Ishikawa (cell line): ENCODE results near the gene HOXA3.

ENCODE experiments used
- CEBPB ChIP-seq: IDR thresholded peaks from 2 replicates; pipeline ENCODE4 v1.6.1; 2012
- CREB1 ChIP-seq: IDR thresholded peaks from 2 replicates; pipeline ENCODE4 v1.6.1; 2012; ENCODE audit warnings: low read depth
- EGR1 ChIP-seq: IDR thresholded peaks from 2 replicates; pipeline ENCODE4 v1.6.1; 2012
- EP300 ChIP-seq: IDR thresholded peaks from 2 replicates; pipeline ENCODE4 v1.6.1; 2012; ENCODE audit warnings: borderline replicate concordance
- FOXM1 ChIP-seq: IDR thresholded peaks from 2 replicates; pipeline ENCODE4 v1.6.1; 2012; ENCODE audit warnings: low read depth, borderline replicate concordance
- MAX ChIP-seq: IDR thresholded peaks from 2 replicates; pipeline ENCODE4 v1.6.1; 2012
- NFIC ChIP-seq: IDR thresholded peaks from 2 replicates; pipeline ENCODE4 v1.6.1; 2012
- RAD21 ChIP-seq: IDR thresholded peaks from 2 replicates; pipeline ENCODE4 v1.6.1; 2012; ENCODE audit warnings: low read depth
- REST ChIP-seq: IDR thresholded peaks from 2 replicates; pipeline ENCODE4 v1.6.1; 2012; ENCODE audit warnings: low read depth, mild to moderate bottlenecking
- TAF1 ChIP-seq: IDR thresholded peaks from 2 replicates; pipeline ENCODE4 v1.6.1; 2012; ENCODE audit warnings: low read depth, mild to moderate bottlenecking
- TCF12 ChIP-seq: IDR thresholded peaks from 2 replicates; pipeline ENCODE4 v1.6.1; 2012; ENCODE audit warnings: low read depth
- TEAD4 ChIP-seq: IDR thresholded peaks from 2 replicates; pipeline ENCODE4 v1.6.1; 2012
- USF1 ChIP-seq: IDR thresholded peaks from 2 replicates; pipeline ENCODE4 v1.6.1; 2012
- YY1 ChIP-seq: IDR thresholded peaks from 2 replicates; pipeline ENCODE4 v1.6.1; 2012; ENCODE audit warnings: low read depth
- ZBTB7A ChIP-seq: IDR thresholded peaks from 2 replicates; pipeline ENCODE4 v1.6.1; 2012; ENCODE audit warnings: low read depth

HOXA3 gene

GRCh38 chr7:27080844-27081436 lies 71.4 kb downstream of the HOXA3 start:
- TF ChIP-seq NFIC: no peak
- TF ChIP-seq TEAD4: peak; percentile 37; the same call in 1 of the 2 replicates

GRCh38 chr7:27079234-27079975 lies 73.0 kb downstream of the HOXA3 start:
- TF ChIP-seq CREB1: no peak
- no peak for TF ChIP-seq EGR1

GRCh38 chr7:27078616-27079233 lies 73.7 kb downstream of the HOXA3 start:
- TF ChIP-seq RAD21: no peak
- TF ChIP-seq NFIC: no peak
- no peak for TF ChIP-seq TEAD4
- TF ChIP-seq REST: no peak
- no peak for TF ChIP-seq TCF12
- no peak for TF ChIP-seq ZBTB7A
- no peak for TF ChIP-seq CREB1
- TF ChIP-seq EP300: no peak
- TF ChIP-seq EGR1: no peak
- TF ChIP-seq TAF1: no peak
- TF ChIP-seq CEBPB: no peak
- no peak for TF ChIP-seq YY1
- no peak for TF ChIP-seq USF1
- no peak for TF ChIP-seq FOXM1
- no peak for TF ChIP-seq MAX

GRCh38 chr7:27073076-27073475 lies 79.3 kb downstream of the HOXA3 start:
- TF ChIP-seq NFIC: peak; percentile 48; the same call in 1 of the 2 replicates
- no peak for TF ChIP-seq EP300

- TF ChIP-seq YY1 (no peak), CEBPB (peak; percentile 33; the same call in 1 of the 2 replicates)
Observed at GRCh38 chr7:27071622-27072390, 80.6 kb downstream of the HOXA3 start.

- TF ChIP-seq FOXM1 (no peak), TAF1 (no peak), NFIC (no peak), REST (no peak), CEBPB (no peak), YY1 (no peak), TCF12 (no peak), EP300 (no peak), TEAD4 (no peak), RAD21 (no peak), MAX (no peak)
Observed at GRCh38 chr7:27068259-27068658, 84.1 kb downstream of the HOXA3 start.

- TF ChIP-seq ZBTB7A: no peak
- TF ChIP-seq NFIC: no peak
- TF ChIP-seq TCF12: no peak
- no peak for TF ChIP-seq TEAD4
- TF ChIP-seq EP300: no peak
- no peak for TF ChIP-seq REST
- TF ChIP-seq YY1: no peak
- no peak for TF ChIP-seq CEBPB
- no peak for TF ChIP-seq TAF1
- no peak for TF ChIP-seq RAD21
- no peak for TF ChIP-seq USF1
Observed at GRCh38 chr7:27066148-27066547, 86.2 kb downstream of the HOXA3 start.
